IMR-90 (cell line): ENCODE data around the gene KCTD5. TPM values are rescaled to one million over a fixed set of nuclear protein-coding genes. Genes with fewer than 3 reads are reported as not detected.

ENCODE experiments used
- ATAC-seq: fragments of 200-7000 bp; cut with Tn5 transposase; 2 replicates; pipeline ENCODE4 v1.9.1; 2020; ENCODE audit warnings: low read depth, mild to moderate bottlenecking, moderate library complexity
- BruUV-seq: library from RNA; stranded (reverse); fragments of 400-500 nt; replicated peaks from 2 replicates; lab custom pipeline; 2021; lab: Mats Ljungman, UMichigan
- CTCF ChIA-PET: fragments of 300-600 bp; formaldehyde crosslinking; extraction: SDS; loops from one replicate; lab custom pipeline; 2021; ENCODE audit warnings: antibody characterized with exemption; lab: Yijun Ruan, JAX
- POLR2A ChIA-PET: fragments of 300-600 bp; sonication (Branson Sonifier 250); formaldehyde crosslinking; loops from one replicate; lab custom pipeline; 2022; ENCODE audit warnings: antibody characterized with exemption; ENCODE audit not compliant: unreplicated experiment; lab: Charles Lee
- DNase-seq: peaks from one replicate; pipeline ENCODE4 v3.0.0; 2013
- H2AFZ ChIP-seq: replicated peaks from 2 replicates; pipeline ENCODE3; 2013; ENCODE audit warnings: low read length, mild to moderate bottlenecking; ENCODE audit not compliant: poor library complexity
- H2AK5ac ChIP-seq: 2 replicates; pipeline ENCODE4 v1.6.1; 2013; ENCODE audit warnings: low read depth, low read length, inconsistent platforms
- H2AK9ac ChIP-seq: replicated peaks from 2 replicates; pipeline ENCODE3; 2013; ENCODE audit warnings: mild to moderate bottlenecking, low read depth, low read length, moderate library complexity; ENCODE audit not compliant: poor library complexity
- H2BK120ac ChIP-seq: 2 replicates; pipeline ENCODE4 v1.6.1; 2013; ENCODE audit warnings: low read depth, low read length, inconsistent platforms
- H2BK15ac ChIP-seq: 3 replicates; pipeline ENCODE4 v1.6.1; 2013; ENCODE audit warnings: low read depth, low read length, inconsistent platforms
- H2BK20ac ChIP-seq: 2 replicates; pipeline ENCODE4 v1.6.1; 2013; ENCODE audit warnings: low read depth, mild to moderate bottlenecking, inconsistent platforms, low read length, moderate library complexity
- H2BK5ac ChIP-seq: 2 replicates; pipeline ENCODE4 v1.6.1; 2013; ENCODE audit warnings: mild to moderate bottlenecking, low read depth, low read length, inconsistent platforms; ENCODE audit not compliant: poor library complexity, severe bottlenecking
- H3K14ac ChIP-seq: replicated peaks from 2 replicates; pipeline ENCODE4 v1.6.1; 2013; ENCODE audit warnings: low read depth, low read length, inconsistent platforms
- H3K18ac ChIP-seq: 2 replicates; pipeline ENCODE4 v1.6.1; 2013; ENCODE audit warnings: low read depth, low read length, control low read depth
- H3K23ac ChIP-seq: 2 replicates; pipeline ENCODE4 v1.6.1; 2013; ENCODE audit warnings: low read depth, low read length, inconsistent platforms
- H3K27ac ChIP-seq: 2 replicates; pipeline ENCODE4 v1.5.1; 2013; ENCODE audit warnings: mild to moderate bottlenecking, control low read depth, low read length; ENCODE audit not compliant: insufficient read depth
- H3K27me3 ChIP-seq: 2 replicates; pipeline ENCODE4 v1.6.1; 2013; ENCODE audit warnings: low read length; ENCODE audit not compliant: control insufficient read depth, insufficient read depth
- H3K36me3 ChIP-seq: 2 replicates; pipeline ENCODE4 v1.6.1; 2013; ENCODE audit warnings: low read length, mixed read lengths; ENCODE audit not compliant: control insufficient read depth, insufficient read depth
- H3K4ac ChIP-seq: 2 replicates; pipeline ENCODE4 v1.6.1; 2013; ENCODE audit warnings: low read depth, low read length, inconsistent platforms
- H3K4me1 ChIP-seq: 2 replicates; pipeline ENCODE4 v1.6.1; 2013; ENCODE audit warnings: low read length, mixed read lengths; ENCODE audit not compliant: control insufficient read depth, insufficient read depth
- H3K4me2 ChIP-seq: 2 replicates; pipeline ENCODE4 v1.6.1; 2013; ENCODE audit warnings: low read depth, mild to moderate bottlenecking, control low read depth, low read length, moderate library complexity
- H3K4me3 ChIP-seq: 2 replicates; pipeline ENCODE4 v1.5.1; 2013; ENCODE audit warnings: low read depth, mild to moderate bottlenecking, control low read depth, low read length, moderate library complexity; ENCODE audit not compliant: insufficient read depth
- H3K56ac ChIP-seq: 2 replicates; pipeline ENCODE4 v1.6.1; 2013; ENCODE audit warnings: low read length, inconsistent platforms; ENCODE audit not compliant: insufficient read depth; ENCODE audit errors: extremely low read depth
- H3K79me1 ChIP-seq, 2 experiments: 2 replicates each; pipeline ENCODE4 v1.6.1; 2013; ENCODE audit warnings: low read length in 2 of 2, inconsistent platforms in 1 of 2, low read depth in 1 of 2
- H3K9ac ChIP-seq: 2 replicates; pipeline ENCODE4 v1.6.1; 2013; ENCODE audit warnings: low read depth, low read length, control low read depth
- H3K9me1 ChIP-seq: 2 replicates; pipeline ENCODE4 v1.6.1; 2013; ENCODE audit warnings: low read length, inconsistent platforms; ENCODE audit not compliant: insufficient read depth
- H3K9me3 ChIP-seq: 2 replicates; pipeline ENCODE4 v1.6.1; 2013; ENCODE audit warnings: low read length; ENCODE audit not compliant: control insufficient read depth, insufficient read depth
- H4K20me1 ChIP-seq: 2 replicates; pipeline ENCODE4 v1.6.1; 2013; ENCODE audit warnings: low read length, inconsistent platforms; ENCODE audit not compliant: insufficient read depth
- H4K5ac ChIP-seq: 2 replicates; pipeline ENCODE4 v1.6.1; 2013; ENCODE audit warnings: mild to moderate bottlenecking, low read depth, low read length, control low read depth
- H4K8ac ChIP-seq, 2 experiments: 2 replicates each; pipeline ENCODE4 v1.6.1; 2013; ENCODE audit warnings: low read depth in 2 of 2, low read length in 2 of 2, control low read depth in 1 of 2, inconsistent platforms in 1 of 2
- H4K91ac ChIP-seq: 2 replicates; pipeline ENCODE4 v1.6.1; 2013; ENCODE audit warnings: low read depth, low read length, inconsistent platforms; ENCODE audit not compliant: insufficient read depth
- BHLHE40 ChIP-seq: fragments of 150-350 bp; IDR thresholded peaks from 2 replicates; pipeline ENCODE4 v1.6.1; 2016; ENCODE audit warnings: mild to moderate bottlenecking, low read depth, low read length
- CEBPB ChIP-seq: IDR thresholded peaks from 2 replicates; pipeline ENCODE4 v1.6.1; 2012; ENCODE audit warnings: low read depth, low read length, improper control_type of control experiment
- CHD1 ChIP-seq: IDR thresholded peaks from 2 replicates; pipeline ENCODE4 v1.6.1; 2012; ENCODE audit warnings: low read depth, low read length, improper control_type of control experiment
- CTCF ChIP-seq: conservative IDR thresholded peaks from 2 replicates; pipeline ENCODE4 v1.5.1; 2012; ENCODE audit warnings: mild to moderate bottlenecking, low read depth, low read length, improper control_type of control experiment
- ELK1 ChIP-seq: fragments of 150-350 bp; IDR thresholded peaks from 2 replicates; pipeline ENCODE4 v1.6.1; 2016; ENCODE audit warnings: low read depth, mild to moderate bottlenecking, low read length, moderate library complexity, borderline replicate concordance
- FOS ChIP-seq: fragments of 150-350 bp; IDR thresholded peaks from 2 replicates; pipeline ENCODE4 v1.6.1; 2016; ENCODE audit warnings: low read depth, low read length
- MAFK ChIP-seq: IDR thresholded peaks from 2 replicates; pipeline ENCODE4 v1.6.1; 2012; ENCODE audit warnings: low read depth, low read length, improper control_type of control experiment
- MAZ ChIP-seq: IDR thresholded peaks from 2 replicates; pipeline ENCODE4 v1.6.1; 2012; ENCODE audit warnings: low read depth, mild to moderate bottlenecking, low read length, improper control_type of control experiment, moderate library complexity, borderline replicate concordance
- MXI1 ChIP-seq: IDR thresholded peaks from 2 replicates; pipeline ENCODE4 v1.6.1; 2012; ENCODE audit warnings: low read depth, mild to moderate bottlenecking, low read length, moderate library complexity, borderline replicate concordance
- NFE2L2 ChIP-seq: fragments of 150-350 bp; IDR thresholded peaks from 2 replicates; pipeline ENCODE4 v1.6.1; 2016; ENCODE audit warnings: low read depth, mild to moderate bottlenecking, low read length
- POLR2A ChIP-seq: IDR thresholded peaks from 2 replicates; pipeline ENCODE4 v1.6.1; 2012; ENCODE audit warnings: mild to moderate bottlenecking, low read depth, low read length
- RAD21 ChIP-seq: IDR thresholded peaks from 2 replicates; pipeline ENCODE4 v1.6.1; 2012; ENCODE audit warnings: low read length, improper control_type of control experiment
- RCOR1 ChIP-seq: IDR thresholded peaks from 2 replicates; pipeline ENCODE4 v1.6.1; 2012; ENCODE audit warnings: mild to moderate bottlenecking, low read length, improper control_type of control experiment; ENCODE audit not compliant: insufficient replicate concordance
- RFX5 ChIP-seq: IDR thresholded peaks from 2 replicates; pipeline ENCODE4 v1.8.0; 2012; ENCODE audit warnings: low read depth, mild to moderate bottlenecking, low read length, moderate library complexity
- SMC3 ChIP-seq: fragments of 150-350 bp; IDR thresholded peaks from 2 replicates; pipeline ENCODE4 v1.6.1; 2016; ENCODE audit warnings: low read depth, mild to moderate bottlenecking, antibody characterized with exemption, low read length, moderate library complexity
- USF2 ChIP-seq: fragments of 150-350 bp; IDR thresholded peaks from 2 replicates; pipeline ENCODE4 v1.6.1; 2017; ENCODE audit warnings: mild to moderate bottlenecking, antibody characterized with exemption, low read length, low read depth
- WGBS, 2 experiments: methylation state at CpG; one replicate each; pipeline versions ENCODE4 v1.1.5 to v1.1.7; 2013; ENCODE audit warnings: missing lambda C conversion rate in 2 of 2; ENCODE audit not compliant: insufficient read length in 1 of 2; ENCODE audit errors: extremely low coverage in 2 of 2; 5-methylcytosine and 5-hydroxymethylcytosine counted together
- dilution Hi-C: fragments of 300-500 bp; cut with HindIII; formaldehyde crosslinking; loops from one replicate; pipeline ENCODE4 v1.14.3; 2018; ENCODE audit warnings: low sequenced_read_pairs; ENCODE audit not compliant: unreplicated experiment
- in situ Hi-C: fragments of 300-500 bp; cut with MboI; formaldehyde crosslinking; loops from 3 replicates; pipeline ENCODE4 v1.14.3; 2019; ENCODE audit warnings: low sequenced_read_pairs, inconsistent platforms, mixed read lengths
- intact Hi-C: fragments of 100-400 bp; cut with micrococcal nuclease; formaldehyde crosslinking; loops from 2 replicates; pipeline ENCODE4 v1.10.0; 2022
- polyA plus RNA-seq, 3 experiments: library from polyadenylated mRNA; depleted of rRNA; stranded (reverse); fragments of >200 nt; gene quantifications; 2 replicates each; pipeline ENCODE4 v1.2.3, GENCODE V29; 2012; ENCODE audit warnings: low replicate concordance in 1 of 3
- total RNA-seq: library from RNA; depleted of rRNA; stranded (reverse); fragments of >200 nt; gene quantifications from 2 replicates; pipeline ENCODE4 v1.2.3, GENCODE V29; 2012

KCTD5 gene
- total and polyA plus RNA-seq, 2 of the 4 experiments (the other 2 are of a cell fraction) = 17.2 to 56.2 TPM

GRCh38 chr16:2705351-2705750, 23.0 kb downstream of the KCTD5 start:
- no peak for ATAC-seq
- Histone ChIP-seq H3K36me3 (peaks cover 51% of the 10 kb centered on the region), H2BK15ac (no peak overlapping the region), H2AFZ (no peak overlapping the region), H3K4me3 (no peak overlapping the region), H3K9me3 (no peaks in the 10 kb centered on the region), H2BK5ac (no peak overlapping the region), H3K14ac (no peak overlapping the region), H3K4ac (no peak overlapping the region), H3K23ac (no peak overlapping the region), H3K56ac (no peak overlapping the region), H3K27ac (no peak overlapping the region), H4K8ac (no peak overlapping the region), H2BK120ac (no peak overlapping the region), H3K4me1 (no peaks in the 10 kb centered on the region), H2BK20ac (no peak overlapping the region), H3K27me3 (no peaks in the 10 kb centered on the region), H2AK9ac (no peak overlapping the region), H3K9me1 (no peaks in the 10 kb centered on the region; the same call in 1 of the 2 replicates), H4K5ac (no peak overlapping the region), H4K91ac (no peak overlapping the region), H3K9ac (no peak overlapping the region), H3K18ac (no peak overlapping the region), H2AK5ac (no peak overlapping the region), H3K4me2 (no peak overlapping the region), H3K79me1 (peaks cover 0 to 8% of the 10 kb centered on the region in 2 experiments; a peak in 1 of 4 replicates), H4K20me1 (no peaks in the 10 kb centered on the region; the same call in none of the 2 replicates)
- no peak for DNase-seq
- dilution Hi-C loops (no loop called here), in situ Hi-C loops (no loop called here), intact Hi-C loops (no loop called here)
- POLR2A ChIA-PET = no interaction called here
- no TSS peak for BruUV-seq
- TF ChIP-seq USF2 (no peak), RCOR1 (no peak), POLR2A (no peak), MXI1 (no peak), MAFK (no peak), ELK1 (no peak), CHD1 (no peak), FOS (no peak), RFX5 (no peak), CTCF (no peak), SMC3 (no peak), CEBPB (no peak), MAZ (no peak), NFE2L2 (no peak), BHLHE40 (no peak), RAD21 (no peak)
- CTCF ChIA-PET = no interaction called here
- WGBS, 2 experiments = 90% methylated on average over 4 of the region's 10 CpGs; no CpG with 5 or more reads in 1 of the 2 experiments
